GM21381 (cell line): ENCODE measurements around the gene RIT2.

ENCODE experiments used
- ATAC-seq: cut with Tn5 transposase; IDR thresholded peaks from one replicate; pipeline ENCODE4 v1.9.1; 2021; ENCODE audit warnings: mild to moderate bottlenecking, moderate library complexity; ENCODE audit not compliant: unreplicated experiment

Gene RIT2

GRCh38 chr18:43092539-43092938 lies 22.9 kb downstream of the RIT2 start:
- ATAC-seq: no peak

GRCh38 chr18:43081396-43081795 lies 34.1 kb downstream of the RIT2 start:
- ATAC-seq: no peak

GRCh38 chr18:43080671-43081070 lies 34.8 kb downstream of the RIT2 start:
- ATAC-seq: no peak

- no peak for ATAC-seq
These were observed 36.1 kb downstream of the RIT2 start for GRCh38 chr18:43079422-43079821.

GRCh38 chr18:43078478-43079092 lies 36.9 kb downstream of the RIT2 start:
- ATAC-seq: no peak

GRCh38 chr18:43077510-43078308 lies 37.8 kb downstream of the RIT2 start:
- ATAC-seq: no peak

- no peak for ATAC-seq
These were observed 41.7 kb downstream of the RIT2 start for GRCh38 chr18:43073771-43074170.

GRCh38 chr18:43068781-43069180 lies 46.7 kb downstream of the RIT2 start:
- no peak for ATAC-seq

GRCh38 chr18:43067570-43067969 lies 47.9 kb downstream of the RIT2 start:
- ATAC-seq: no peak

GRCh38 chr18:43061816-43062215 lies 53.7 kb downstream of the RIT2 start:
- no peak for ATAC-seq

- no peak for ATAC-seq
These were observed 54.2 kb downstream of the RIT2 start for GRCh38 chr18:43061318-43061717.

GRCh38 chr18:43060020-43060419 lies 55.5 kb downstream of the RIT2 start:
- ATAC-seq: no peak

- ATAC-seq: no peak
These were observed 60.5 kb downstream of the RIT2 start for GRCh38 chr18:43054815-43055519.

- no peak for ATAC-seq
These were observed 66.5 kb downstream of the RIT2 start for GRCh38 chr18:43049021-43049420.

GRCh38 chr18:43046322-43046721 lies 69.2 kb downstream of the RIT2 start:
- no peak for ATAC-seq

- ATAC-seq: no peak
These were observed 71.9 kb downstream of the RIT2 start for GRCh38 chr18:43043626-43044025.

- no peak for ATAC-seq
These were observed 75.2 kb downstream of the RIT2 start for GRCh38 chr18:43040281-43040680.

GRCh38 chr18:43034683-43035500 lies 80.6 kb downstream of the RIT2 start:
- ATAC-seq: no peak

- ATAC-seq: no peak
These were observed 84.3 kb downstream of the RIT2 start for GRCh38 chr18:43031169-43031568.

- no peak for ATAC-seq
These were observed 86.1 kb downstream of the RIT2 start for GRCh38 chr18:43029414-43029813.

- no peak for ATAC-seq
These were observed 92.6 kb downstream of the RIT2 start for GRCh38 chr18:43022874-43023273.
